Measurements from ENCODE around the gene MB.

The MB gene

GRCh38 chr22:35630387-35630793 is 13.3 kb upstream of the MB start:
- no peak overlapping the region for H3K27ac ChIP-seq
- no peak for TF ChIP-seq ZFX (IDR thresholded peaks at IDR 0.05; ENCODE audit: borderline replicate concordance)
- TF ChIP-seq CTCF (IDR thresholded peaks at IDR 0.05): no peak

GRCh38 chr22:35629406-35630216 is 12.5 kb upstream of the MB start:
- no peak overlapping the region for H3K27ac ChIP-seq
- TF ChIP-seq CTCF (IDR thresholded peaks at IDR 0.05): no peak
- TF ChIP-seq ZFX (IDR thresholded peaks at IDR 0.05; ENCODE audit: borderline replicate concordance): no peak

GRCh38 chr22:35628732-35629131 is 11.6 kb upstream of the MB start:
- H3K27ac ChIP-seq: no peak overlapping the region
- TF ChIP-seq ZFX (IDR thresholded peaks at IDR 0.05; ENCODE audit: borderline replicate concordance): no peak
- TF ChIP-seq CTCF (IDR thresholded peaks at IDR 0.05): no peak

GRCh38 chr22:35627267-35628041 is 10.3 kb upstream of the MB start:
- H3K27ac ChIP-seq: no peak overlapping the region
- peak; percentile 56 for TF ChIP-seq CTCF (IDR thresholded peaks at IDR 0.05)
- no peak for TF ChIP-seq ZFX (IDR thresholded peaks at IDR 0.05; ENCODE audit: borderline replicate concordance)

GRCh38 chr22:35625763-35626432 is 8.8 kb upstream of the MB start:
- TF ChIP-seq CTCF (IDR thresholded peaks at IDR 0.05): no peak
- no peak for TF ChIP-seq ZFX (IDR thresholded peaks at IDR 0.05; ENCODE audit: borderline replicate concordance)
- H3K27ac ChIP-seq: no peak overlapping the region

GRCh38 chr22:35624547-35624946 is 7.4 kb upstream of the MB start:
- no peak overlapping the region for H3K27ac ChIP-seq

GRCh38 chr22:35623885-35624284 is 6.8 kb upstream of the MB start:
- peak overlapping the region; percentile 99 for H3K27ac ChIP-seq

More at GRCh38 chr22:35624547-35624946, 7.4 kb upstream of the MB start:
- TF ChIP-seq ZFX (IDR thresholded peaks at IDR 0.05; ENCODE audit: borderline replicate concordance) (no peak), CTCF (IDR thresholded peaks at IDR 0.05) (no peak)
